Urinary bladder (tissue), 4 donors: Measurements from ENCODE around the gene ERP27. TPM values are rescaled to one million over a fixed set of nuclear protein-coding genes. Genes with fewer than 3 reads are reported as not detected.

ENCODE experiments used
- DNase-seq: peaks from one replicate; pipeline ENCODE4 v3.0.0-alpha.2; 2015; ENCODE audit errors: extremely low spot score
- H3K27ac ChIP-seq: one replicate; pipeline ENCODE4 v1.5.1; 2013; ENCODE audit warnings: low read depth, mild to moderate bottlenecking, moderate library complexity
- H3K36me3 ChIP-seq: one replicate; pipeline ENCODE4 v1.6.1; 2013; ENCODE audit warnings: mild to moderate bottlenecking, moderate library complexity; ENCODE audit not compliant: insufficient read depth
- H3K4me1 ChIP-seq: one replicate; pipeline ENCODE4 v1.6.1; 2013; ENCODE audit warnings: mild to moderate bottlenecking, moderate library complexity; ENCODE audit not compliant: insufficient read depth
- H3K4me3 ChIP-seq: one replicate; pipeline ENCODE4 v1.5.1; 2013; ENCODE audit warnings: low read depth, low read length
- WGBS: extraction: QIAGEN DNeasy Blood & Tissue Kit; methylation state at CpG from one replicate; pipeline ENCODE4 v1.1.7; 2013; 5-methylcytosine and 5-hydroxymethylcytosine counted together
- polyA plus RNA-seq: library from polyadenylated mRNA; stranded (reverse); fragments of 200-250 nt; gene quantifications from one replicate; pipeline ENCODE4 v1.2.3, GENCODE V29; 2013
- total RNA-seq: library from RNA; depleted of rRNA; stranded (reverse); fragments of >200 nt; gene quantifications from one replicate; pipeline ENCODE4 v1.2.3, GENCODE V29; 2014
- donor health status: healthy with polysubstance abuse.
- donor health status: healthy.

The ERP27 gene
- total and polyA plus RNA-seq, 2 donors: 1.8 to 27.3 TPM

- H3K36me3 ChIP-seq: no peaks in the 10 kb centered on the region
- no peak overlapping the region for H3K4me3 ChIP-seq
- peak; percentile 67 for DNase-seq
- H3K4me1 ChIP-seq: peaks cover 1% of the 10 kb centered on the region
- no peak overlapping the region for H3K27ac ChIP-seq
- 25% methylated on average over 7 of the region's 7 CpGs for WGBS
These were observed 41.7 kb downstream of the ERP27 start for GRCh38 chr12:14896521-14897169.

DNA sequence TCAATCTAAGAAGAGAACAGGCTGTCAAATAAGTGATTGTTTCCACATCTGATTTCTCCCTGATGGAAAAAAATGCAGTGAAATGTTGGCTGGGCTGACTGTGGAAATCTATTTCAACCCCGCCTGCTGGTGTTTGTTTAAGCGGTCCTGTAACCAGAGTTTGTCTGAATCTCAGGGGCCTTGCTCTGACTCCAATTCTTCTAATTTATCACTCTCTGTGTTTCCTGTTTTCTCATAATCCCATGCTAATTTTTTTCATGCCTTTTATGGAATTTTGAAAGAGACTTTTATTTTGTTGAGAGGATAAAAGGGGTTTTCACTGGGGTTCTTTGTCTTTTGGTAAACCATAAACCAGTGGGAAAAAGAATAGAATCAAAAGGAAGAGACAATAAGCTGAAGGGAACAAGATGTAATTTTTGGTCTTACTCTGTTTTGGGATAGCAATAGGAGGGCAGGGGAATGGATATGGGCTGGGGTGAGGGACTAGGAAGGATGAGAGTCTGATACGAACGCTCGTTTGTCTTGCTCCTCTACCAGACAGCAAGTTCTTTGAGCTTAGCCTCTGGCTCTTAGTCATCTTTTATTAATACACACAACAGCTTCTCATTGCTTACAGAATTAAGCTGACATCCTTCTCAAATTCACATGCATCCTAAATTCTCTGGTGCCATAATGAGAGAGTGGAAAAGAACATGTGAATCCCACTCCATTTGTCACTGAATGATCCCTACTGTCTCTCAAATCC lies 44.7 kb downstream of the ERP27 start:
- peak overlapping the region; percentile 38 for H3K27ac ChIP-seq
- H3K36me3 ChIP-seq: no peaks in the 10 kb centered on the region
- H3K4me3 ChIP-seq: no peak overlapping the region
- WGBS: 33% methylated on average over 5 of the region's 5 CpGs
- H3K4me1 ChIP-seq: peaks cover 1% of the 10 kb centered on the region
- DNase-seq: no peak

GRCh38 chr12:14892726-14893505 lies 45.4 kb downstream of the ERP27 start:
- H3K27ac ChIP-seq: no peak overlapping the region
- H3K36me3 ChIP-seq: no peaks in the 10 kb centered on the region
- peaks cover 1% of the 10 kb centered on the region for H3K4me1 ChIP-seq
- H3K4me3 ChIP-seq: no peak overlapping the region
- DNase-seq: no peak
- WGBS: 59% methylated on average over 7 of the region's 7 CpGs

GRCh38 chr12:14890701-14891100 lies 47.6 kb downstream of the ERP27 start:
- Histone ChIP-seq H3K27ac (no peak overlapping the region), H3K4me1 (peaks cover 1% of the 10 kb centered on the region)
- WGBS: 85% methylated on average over 5 of the region's 5 CpGs

GRCh38 chr12:14886271-14886670 lies 52.1 kb downstream of the ERP27 start:
- WGBS: 66% methylated on average over 6 of the region's 6 CpGs
- Histone ChIP-seq H3K4me1 (no peaks in the 10 kb centered on the region), H3K36me3 (peaks cover 2% of the 10 kb centered on the region), H3K27ac (no peak overlapping the region), H3K4me3 (no peak overlapping the region)
- DNase-seq: no peak

More at GRCh38 chr12:14890701-14891100, 47.6 kb downstream of the ERP27 start:
- DNase-seq: no peak
- Histone ChIP-seq H3K36me3 (no peaks in the 10 kb centered on the region), H3K4me3 (no peak overlapping the region)

- Histone ChIP-seq H3K4me1 (no peaks in the 10 kb centered on the region), H3K4me3 (peak within 1 kb of the TSS; percentile 29), H3K36me3 (peaks cover 2% of the 10 kb centered on the region), H3K27ac (peak within 1 kb of the TSS; percentile 19)
- 14% methylated on average over 6 of the region's 6 CpGs for WGBS
- peak; percentile 49 for DNase-seq
These were observed 52.6 kb downstream of the ERP27 start, which contains the start of gene MGP for GRCh38 chr12:14885718-14886221. MGP (minus strand) TSS chr12:14885854; CDS start chr12:14885791, 63 bp downstream.

- H3K36me3 ChIP-seq: peaks cover 2% of the 10 kb centered on the region
- WGBS: under 1% methylated on average over 5 of the region's 5 CpGs
- H3K4me3 ChIP-seq: peak overlapping the region; percentile 29
- DNase-seq: peak; percentile 54
- no peak overlapping the region for H3K27ac ChIP-seq
- H3K4me1 ChIP-seq: no peaks in the 10 kb centered on the region
These were observed 53.9 kb downstream of the ERP27 start for GRCh38 chr12:14884458-14884878.

GRCh38 chr12:14883686-14884085 lies 54.7 kb downstream of the ERP27 start:
- no peak overlapping the region for H3K27ac ChIP-seq
- H3K36me3 ChIP-seq: peaks cover 2% of the 10 kb centered on the region
- no peaks in the 10 kb centered on the region for H3K4me1 ChIP-seq
- no peak overlapping the region for H3K4me3 ChIP-seq
- 53% methylated on average over 10 of the region's 10 CpGs for WGBS
- no peak for DNase-seq

- Histone ChIP-seq H3K36me3 (peaks cover 2% of the 10 kb centered on the region), H3K27ac (no peak overlapping the region), H3K4me3 (no peak overlapping the region), H3K4me1 (no peaks in the 10 kb centered on the region)
- 82% methylated on average over 6 of the region's 6 CpGs for WGBS
- DNase-seq: no peak
These were observed 57.4 kb downstream of the ERP27 start for GRCh38 chr12:14880890-14881453.

DNA sequence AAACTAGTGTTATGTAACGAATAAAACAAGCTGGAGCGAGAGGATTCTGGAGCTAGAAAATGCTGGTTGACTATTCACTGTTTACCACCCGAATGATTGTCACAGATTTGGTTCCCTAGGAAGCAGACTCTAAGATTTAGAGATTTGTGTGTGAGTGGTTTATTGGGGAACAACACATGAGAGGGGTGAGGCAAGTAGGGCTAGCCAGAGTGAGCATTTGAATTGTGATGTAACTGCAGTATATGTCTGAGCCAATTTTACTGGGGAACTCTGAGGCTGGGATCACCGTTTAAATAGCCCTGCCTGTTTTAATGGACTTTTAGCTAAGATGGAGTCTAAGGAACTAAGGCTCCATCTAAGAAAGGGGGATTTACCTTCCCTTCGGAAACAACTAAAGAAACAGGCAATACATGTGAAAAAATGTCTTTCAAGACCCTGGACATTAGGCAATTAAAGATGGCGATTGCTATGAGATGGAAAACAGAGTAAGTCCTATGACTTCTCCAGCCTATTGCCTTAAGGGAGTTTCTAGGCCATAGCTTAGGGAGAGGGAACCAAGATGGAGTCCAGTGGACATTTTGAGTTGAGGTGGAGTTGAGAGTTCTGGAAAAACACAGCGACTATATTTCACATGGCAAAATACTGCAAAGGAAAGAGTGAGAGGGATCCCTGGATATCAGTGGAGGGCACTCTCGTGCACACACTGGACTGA lies 59.0 kb downstream of the ERP27 start:
- Histone ChIP-seq H3K4me3 (no peak overlapping the region), H3K27ac (no peak overlapping the region), H3K4me1 (no peaks in the 10 kb centered on the region), H3K36me3 (peaks cover 2% of the 10 kb centered on the region)
- no peak for DNase-seq
- WGBS: 65% methylated on average over 8 of the region's 8 CpGs

DNA sequence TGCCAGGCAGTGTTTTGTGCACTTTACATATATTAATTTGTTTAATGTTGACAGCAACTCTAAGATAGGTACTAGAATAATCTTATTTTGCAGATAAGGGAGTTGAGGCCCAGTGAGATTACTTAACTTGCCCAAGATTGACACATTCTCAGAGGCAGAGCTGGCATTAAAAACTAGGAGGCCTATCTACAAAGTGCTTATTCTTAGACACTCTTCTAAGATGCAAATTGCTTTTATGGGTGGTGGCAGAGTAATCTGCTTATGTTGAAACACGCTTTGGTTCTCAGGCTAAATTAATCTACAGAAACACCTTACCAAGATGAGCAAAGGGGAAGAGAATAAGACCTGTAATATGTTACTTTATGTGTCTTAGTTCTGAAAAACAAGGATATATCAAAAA lies 59.8 kb downstream of the ERP27 start:
- H3K27ac ChIP-seq: peak overlapping the region; percentile 2
- H3K4me3 ChIP-seq: no peak overlapping the region
- peaks cover 2% of the 10 kb centered on the region for H3K36me3 ChIP-seq
- no peaks in the 10 kb centered on the region for H3K4me1 ChIP-seq
- 96% methylated on average over 1 of the region's 1 CpG for WGBS
- no peak for DNase-seq

GRCh38 chr12:14876833-14877232 lies 61.5 kb downstream of the ERP27 start:
- WGBS: 94% methylated on average over 2 of the region's 2 CpGs
- no peak for DNase-seq
- no peak overlapping the region for H3K27ac ChIP-seq

GRCh38 chr12:14874882-14875281 lies 63.5 kb downstream of the ERP27 start:
- WGBS: 68% methylated on average over 3 of the region's 3 CpGs
- Histone ChIP-seq H3K27ac (no peak overlapping the region), H3K4me3 (no peak overlapping the region), H3K4me1 (no peaks in the 10 kb centered on the region), H3K36me3 (no peaks in the 10 kb centered on the region)
- no peak for DNase-seq

More at GRCh38 chr12:14876833-14877232, 61.5 kb downstream of the ERP27 start:
- H3K4me3 ChIP-seq: no peak overlapping the region
- no peaks in the 10 kb centered on the region for H3K4me1 ChIP-seq
- peaks cover under 1% of the 10 kb centered on the region for H3K36me3 ChIP-seq
